Measurements from ENCODE around the gene SLC22A23.

DNA sequence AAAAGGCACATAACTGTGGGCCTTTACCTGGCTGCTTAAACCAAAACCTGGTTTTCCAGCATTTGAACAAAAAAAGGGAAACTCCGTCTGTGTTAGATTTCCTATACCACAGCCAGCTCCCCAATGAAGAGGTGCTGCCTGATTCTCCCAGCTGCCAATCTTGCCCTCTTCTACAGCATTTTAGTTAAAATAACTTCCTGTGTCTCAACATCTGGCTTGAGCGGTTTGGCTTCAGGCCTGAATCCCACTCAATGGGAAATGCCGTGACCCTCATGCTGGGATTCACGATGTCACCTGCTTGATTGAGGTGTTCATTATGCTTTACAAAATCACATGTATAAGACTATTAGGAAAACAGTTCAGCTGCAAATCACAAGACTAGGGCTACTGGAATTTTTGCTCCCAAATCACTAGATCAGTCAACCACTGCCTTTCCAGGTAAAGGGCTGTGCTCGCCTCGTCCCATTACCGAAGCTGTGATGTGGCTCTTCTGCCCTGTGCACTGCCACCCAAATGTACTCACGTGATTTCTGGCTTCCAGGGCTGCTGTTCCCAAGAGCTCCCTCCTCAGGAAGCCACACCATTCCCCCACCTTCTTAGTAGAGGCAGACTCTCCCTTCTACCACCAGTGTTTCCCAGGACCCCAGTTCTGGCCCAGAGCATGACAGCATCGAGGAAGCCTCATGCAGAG is 103.5 kb downstream of the SLC22A23 start:
- TF ChIP-seq, protein P1, sequence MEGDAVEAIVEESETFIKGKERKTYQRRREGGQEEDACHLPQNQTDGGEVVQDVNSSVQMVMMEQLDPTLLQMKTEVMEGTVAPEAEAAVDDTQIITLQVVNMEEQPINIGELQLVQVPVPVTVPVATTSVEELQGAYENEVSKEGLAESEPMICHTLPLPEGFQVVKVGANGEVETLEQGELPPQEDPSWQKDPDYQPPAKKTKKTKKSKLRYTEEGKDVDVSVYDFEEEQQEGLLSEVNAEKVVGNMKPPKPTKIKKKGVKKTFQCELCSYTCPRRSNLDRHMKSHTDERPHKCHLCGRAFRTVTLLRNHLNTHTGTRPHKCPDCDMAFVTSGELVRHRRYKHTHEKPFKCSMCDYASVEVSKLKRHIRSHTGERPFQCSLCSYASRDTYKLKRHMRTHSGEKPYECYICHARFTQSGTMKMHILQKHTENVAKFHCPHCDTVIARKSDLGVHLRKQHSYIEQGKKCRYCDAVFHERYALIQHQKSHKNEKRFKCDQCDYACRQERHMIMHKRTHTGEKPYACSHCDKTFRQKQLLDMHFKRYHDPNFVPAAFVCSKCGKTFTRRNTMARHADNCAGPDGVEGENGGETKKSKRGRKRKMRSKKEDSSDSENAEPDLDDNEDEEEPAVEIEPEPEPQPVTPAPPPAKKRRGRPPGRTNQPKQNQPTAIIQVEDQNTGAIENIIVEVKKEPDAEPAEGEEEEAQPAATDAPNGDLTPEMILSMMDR (IDR thresholded peaks at IDR 0.05; ENCODE audit: low read depth, low read length, poor library complexity, severe bottlenecking) = no peak
- TF ChIP-seq EZH2phosphoT487 (IDR thresholded peaks at IDR 0.05; ENCODE audit: borderline replicate concordance, low read length) = no peak

Measured in DOHH2 (cell line).